IMR-90 (cell line): Measurements from ENCODE around the gene EIF2B2. TPM values are rescaled to one million over a fixed set of nuclear protein-coding genes. Genes with fewer than 3 reads are reported as not detected.

Source experiments
- ATAC-seq: fragments of 200-7000 bp; cut with Tn5 transposase; 2 replicates; pipeline ENCODE4 v1.9.1; 2020; ENCODE audit warnings: low read depth, mild to moderate bottlenecking, moderate library complexity
- BruUV-seq: library from RNA; stranded (reverse); fragments of 400-500 nt; replicated peaks from 2 replicates; lab custom pipeline; 2021; lab: Mats Ljungman, UMichigan
- CTCF ChIA-PET: fragments of 300-600 bp; formaldehyde crosslinking; extraction: SDS; loops from one replicate; lab custom pipeline; 2021; ENCODE audit warnings: antibody characterized with exemption; lab: Yijun Ruan, JAX
- POLR2A ChIA-PET: fragments of 300-600 bp; sonication (Branson Sonifier 250); formaldehyde crosslinking; loops from one replicate; lab custom pipeline; 2022; ENCODE audit warnings: antibody characterized with exemption; ENCODE audit not compliant: unreplicated experiment; lab: Charles Lee
- DNase-seq: peaks from one replicate; pipeline ENCODE4 v3.0.0; 2013
- H2AFZ ChIP-seq: replicated peaks from 2 replicates; pipeline ENCODE3; 2013; ENCODE audit warnings: low read length, mild to moderate bottlenecking; ENCODE audit not compliant: poor library complexity
- H2AK5ac ChIP-seq: 2 replicates; pipeline ENCODE4 v1.6.1; 2013; ENCODE audit warnings: low read depth, low read length, inconsistent platforms
- H2AK9ac ChIP-seq: replicated peaks from 2 replicates; pipeline ENCODE3; 2013; ENCODE audit warnings: mild to moderate bottlenecking, low read depth, low read length, moderate library complexity; ENCODE audit not compliant: poor library complexity
- H2BK120ac ChIP-seq: 2 replicates; pipeline ENCODE4 v1.6.1; 2013; ENCODE audit warnings: low read depth, low read length, inconsistent platforms
- H2BK15ac ChIP-seq: 3 replicates; pipeline ENCODE4 v1.6.1; 2013; ENCODE audit warnings: low read depth, low read length, inconsistent platforms
- H2BK20ac ChIP-seq: 2 replicates; pipeline ENCODE4 v1.6.1; 2013; ENCODE audit warnings: low read depth, mild to moderate bottlenecking, inconsistent platforms, low read length, moderate library complexity
- H2BK5ac ChIP-seq: 2 replicates; pipeline ENCODE4 v1.6.1; 2013; ENCODE audit warnings: mild to moderate bottlenecking, low read depth, low read length, inconsistent platforms; ENCODE audit not compliant: poor library complexity, severe bottlenecking
- H3K14ac ChIP-seq: replicated peaks from 2 replicates; pipeline ENCODE4 v1.6.1; 2013; ENCODE audit warnings: low read depth, low read length, inconsistent platforms
- H3K18ac ChIP-seq: 2 replicates; pipeline ENCODE4 v1.6.1; 2013; ENCODE audit warnings: low read depth, low read length, control low read depth
- H3K23ac ChIP-seq: 2 replicates; pipeline ENCODE4 v1.6.1; 2013; ENCODE audit warnings: low read depth, low read length, inconsistent platforms
- H3K27ac ChIP-seq: 2 replicates; pipeline ENCODE4 v1.5.1; 2013; ENCODE audit warnings: mild to moderate bottlenecking, control low read depth, low read length; ENCODE audit not compliant: insufficient read depth
- H3K27me3 ChIP-seq: 2 replicates; pipeline ENCODE4 v1.6.1; 2013; ENCODE audit warnings: low read length; ENCODE audit not compliant: control insufficient read depth, insufficient read depth
- H3K36me3 ChIP-seq: 2 replicates; pipeline ENCODE4 v1.6.1; 2013; ENCODE audit warnings: low read length, mixed read lengths; ENCODE audit not compliant: control insufficient read depth, insufficient read depth
- H3K4ac ChIP-seq: 2 replicates; pipeline ENCODE4 v1.6.1; 2013; ENCODE audit warnings: low read depth, low read length, inconsistent platforms
- H3K4me1 ChIP-seq: 2 replicates; pipeline ENCODE4 v1.6.1; 2013; ENCODE audit warnings: low read length, mixed read lengths; ENCODE audit not compliant: control insufficient read depth, insufficient read depth
- H3K4me2 ChIP-seq: 2 replicates; pipeline ENCODE4 v1.6.1; 2013; ENCODE audit warnings: low read depth, mild to moderate bottlenecking, control low read depth, low read length, moderate library complexity
- H3K4me3 ChIP-seq: 2 replicates; pipeline ENCODE4 v1.5.1; 2013; ENCODE audit warnings: low read depth, mild to moderate bottlenecking, control low read depth, low read length, moderate library complexity; ENCODE audit not compliant: insufficient read depth
- H3K56ac ChIP-seq: 2 replicates; pipeline ENCODE4 v1.6.1; 2013; ENCODE audit warnings: low read length, inconsistent platforms; ENCODE audit not compliant: insufficient read depth; ENCODE audit errors: extremely low read depth
- H3K79me1 ChIP-seq, 2 experiments: 2 replicates each; pipeline ENCODE4 v1.6.1; 2013; ENCODE audit warnings: low read length in 2 of 2, inconsistent platforms in 1 of 2, low read depth in 1 of 2
- H3K9ac ChIP-seq: 2 replicates; pipeline ENCODE4 v1.6.1; 2013; ENCODE audit warnings: low read depth, low read length, control low read depth
- H3K9me1 ChIP-seq: 2 replicates; pipeline ENCODE4 v1.6.1; 2013; ENCODE audit warnings: low read length, inconsistent platforms; ENCODE audit not compliant: insufficient read depth
- H3K9me3 ChIP-seq: 2 replicates; pipeline ENCODE4 v1.6.1; 2013; ENCODE audit warnings: low read length; ENCODE audit not compliant: control insufficient read depth, insufficient read depth
- H4K20me1 ChIP-seq: 2 replicates; pipeline ENCODE4 v1.6.1; 2013; ENCODE audit warnings: low read length, inconsistent platforms; ENCODE audit not compliant: insufficient read depth
- H4K5ac ChIP-seq: 2 replicates; pipeline ENCODE4 v1.6.1; 2013; ENCODE audit warnings: mild to moderate bottlenecking, low read depth, low read length, control low read depth
- H4K8ac ChIP-seq, 2 experiments: 2 replicates each; pipeline ENCODE4 v1.6.1; 2013; ENCODE audit warnings: low read depth in 2 of 2, low read length in 2 of 2, control low read depth in 1 of 2, inconsistent platforms in 1 of 2
- H4K91ac ChIP-seq: 2 replicates; pipeline ENCODE4 v1.6.1; 2013; ENCODE audit warnings: low read depth, low read length, inconsistent platforms; ENCODE audit not compliant: insufficient read depth
- BHLHE40 ChIP-seq: fragments of 150-350 bp; IDR thresholded peaks from 2 replicates; pipeline ENCODE4 v1.6.1; 2016; ENCODE audit warnings: mild to moderate bottlenecking, low read depth, low read length
- CEBPB ChIP-seq: IDR thresholded peaks from 2 replicates; pipeline ENCODE4 v1.6.1; 2012; ENCODE audit warnings: low read depth, low read length, improper control_type of control experiment
- CHD1 ChIP-seq: IDR thresholded peaks from 2 replicates; pipeline ENCODE4 v1.6.1; 2012; ENCODE audit warnings: low read depth, low read length, improper control_type of control experiment
- CTCF ChIP-seq: conservative IDR thresholded peaks from 2 replicates; pipeline ENCODE4 v1.5.1; 2012; ENCODE audit warnings: mild to moderate bottlenecking, low read depth, low read length, improper control_type of control experiment
- FOS ChIP-seq: fragments of 150-350 bp; IDR thresholded peaks from 2 replicates; pipeline ENCODE4 v1.6.1; 2016; ENCODE audit warnings: low read depth, low read length
- MAZ ChIP-seq: IDR thresholded peaks from 2 replicates; pipeline ENCODE4 v1.6.1; 2012; ENCODE audit warnings: low read depth, mild to moderate bottlenecking, low read length, improper control_type of control experiment, moderate library complexity, borderline replicate concordance
- MXI1 ChIP-seq: IDR thresholded peaks from 2 replicates; pipeline ENCODE4 v1.6.1; 2012; ENCODE audit warnings: low read depth, mild to moderate bottlenecking, low read length, moderate library complexity, borderline replicate concordance
- POLR2A ChIP-seq: IDR thresholded peaks from 2 replicates; pipeline ENCODE4 v1.6.1; 2012; ENCODE audit warnings: mild to moderate bottlenecking, low read depth, low read length
- RAD21 ChIP-seq: IDR thresholded peaks from 2 replicates; pipeline ENCODE4 v1.6.1; 2012; ENCODE audit warnings: low read length, improper control_type of control experiment
- RCOR1 ChIP-seq: IDR thresholded peaks from 2 replicates; pipeline ENCODE4 v1.6.1; 2012; ENCODE audit warnings: mild to moderate bottlenecking, low read length, improper control_type of control experiment; ENCODE audit not compliant: insufficient replicate concordance
- RFX5 ChIP-seq: IDR thresholded peaks from 2 replicates; pipeline ENCODE4 v1.8.0; 2012; ENCODE audit warnings: low read depth, mild to moderate bottlenecking, low read length, moderate library complexity
- SMC3 ChIP-seq: fragments of 150-350 bp; IDR thresholded peaks from 2 replicates; pipeline ENCODE4 v1.6.1; 2016; ENCODE audit warnings: low read depth, mild to moderate bottlenecking, antibody characterized with exemption, low read length, moderate library complexity
- USF2 ChIP-seq: fragments of 150-350 bp; IDR thresholded peaks from 2 replicates; pipeline ENCODE4 v1.6.1; 2017; ENCODE audit warnings: mild to moderate bottlenecking, antibody characterized with exemption, low read length, low read depth
- WGBS, 2 experiments: methylation state at CpG; one replicate each; pipeline versions ENCODE4 v1.1.5 to v1.1.7; 2013; ENCODE audit warnings: missing lambda C conversion rate in 2 of 2; ENCODE audit not compliant: insufficient read length in 1 of 2; ENCODE audit errors: extremely low coverage in 2 of 2; 5-methylcytosine and 5-hydroxymethylcytosine counted together
- dilution Hi-C: fragments of 300-500 bp; cut with HindIII; formaldehyde crosslinking; loops from one replicate; pipeline ENCODE4 v1.14.3; 2018; ENCODE audit warnings: low sequenced_read_pairs; ENCODE audit not compliant: unreplicated experiment
- in situ Hi-C: fragments of 300-500 bp; cut with MboI; formaldehyde crosslinking; loops from 3 replicates; pipeline ENCODE4 v1.14.3; 2019; ENCODE audit warnings: low sequenced_read_pairs, inconsistent platforms, mixed read lengths
- intact Hi-C: fragments of 100-400 bp; cut with micrococcal nuclease; formaldehyde crosslinking; loops from 2 replicates; pipeline ENCODE4 v1.10.0; 2022
- polyA plus RNA-seq, 3 experiments: library from polyadenylated mRNA; depleted of rRNA; stranded (reverse); fragments of >200 nt; gene quantifications; 2 replicates each; pipeline ENCODE4 v1.2.3, GENCODE V29; 2012; ENCODE audit warnings: low replicate concordance in 1 of 3
- total RNA-seq: library from RNA; depleted of rRNA; stranded (reverse); fragments of >200 nt; gene quantifications from 2 replicates; pipeline ENCODE4 v1.2.3, GENCODE V29; 2012
- TF ChIP-seq, protein P1 (sequence below): fragments of 150-350 bp; IDR thresholded peaks from 2 replicates; pipeline ENCODE4 v1.6.1; 2016; ENCODE audit warnings: low read depth, mild to moderate bottlenecking, low read length, moderate library complexity, borderline replicate concordance

The EIF2B2 gene
- total and polyA plus RNA-seq, 2 of the 4 experiments (the other 2 are of a cell fraction), result 63.6 to 70.1 TPM

DNA sequence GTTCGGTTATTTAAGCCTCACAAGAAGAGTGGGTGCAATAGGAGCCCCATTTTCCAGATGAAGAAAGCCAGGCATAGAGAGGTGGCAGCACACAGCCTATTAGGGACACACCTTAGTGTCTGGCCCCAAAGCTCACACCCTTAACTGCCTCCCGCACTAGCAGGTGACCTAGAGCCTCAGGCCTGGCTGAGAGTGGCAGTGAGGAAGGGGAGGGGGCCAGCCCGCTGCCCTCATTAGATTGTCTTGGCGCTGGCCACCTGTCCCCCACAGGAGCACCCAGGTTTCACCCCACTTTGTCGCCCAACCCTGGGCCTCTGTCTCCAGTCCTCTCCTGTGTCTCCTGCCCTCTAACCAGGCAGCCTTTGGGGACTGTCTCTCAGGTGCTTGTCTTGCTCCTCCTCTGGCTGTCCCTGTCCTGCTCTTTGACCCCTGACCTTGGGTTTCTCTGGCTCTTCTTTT lies 28.8 kb upstream of the EIF2B2 start:
- intact Hi-C loops (no loop called here), in situ Hi-C loops (no loop called here), dilution Hi-C loops (no loop called here)
- Histone ChIP-seq H3K9me3 (no peaks in the 10 kb centered on the region), H3K4me3 (no peak overlapping the region), H3K4me2 (no peak overlapping the region), H2BK15ac (no peak overlapping the region), H3K36me3 (no peaks in the 10 kb centered on the region), H4K20me1 (no peaks in the 10 kb centered on the region), H4K91ac (no peak overlapping the region), H3K9ac (no peak overlapping the region), H3K4me1 (no peaks in the 10 kb centered on the region), H3K79me1 (no peaks in the 10 kb centered on the region), H2BK20ac (no peak overlapping the region), H2AK9ac (no peak overlapping the region), H3K4ac (no peak overlapping the region), H2AK5ac (no peak overlapping the region), H3K27me3 (peaks cover 13% of the 10 kb centered on the region), H3K27ac (no peak overlapping the region), H3K14ac (no peak overlapping the region), H3K23ac (no peak overlapping the region), H2BK120ac (peak overlapping the region; percentile 48; the same call in 1 of the 2 replicates), H2BK5ac (no peak overlapping the region), H3K9me1 (0 out of 2 replicates have a peak, but pooled peaks cover 3% of the 10 kb centered on the region), H2AFZ (no peak overlapping the region), H4K5ac (no peak overlapping the region), H3K56ac (no peak overlapping the region), H3K18ac (no peak overlapping the region), H4K8ac (no peak overlapping the region)
- BruUV-seq, result no TSS peak
- no peak for TF ChIP-seq RAD21
- TF ChIP-seq CTCF, result no peak
- TF ChIP-seq RFX5, result no peak
- TF ChIP-seq CHD1, result no peak
- TF ChIP-seq POLR2A, result no peak
- no peak for TF ChIP-seq BHLHE40
- no peak for TF ChIP-seq FOS
- no peak for TF ChIP-seq USF2
- TF ChIP-seq SMC3, result no peak
- TF ChIP-seq MXI1, result no peak
- TF ChIP-seq CEBPB, result no peak
- TF ChIP-seq, protein P1, sequence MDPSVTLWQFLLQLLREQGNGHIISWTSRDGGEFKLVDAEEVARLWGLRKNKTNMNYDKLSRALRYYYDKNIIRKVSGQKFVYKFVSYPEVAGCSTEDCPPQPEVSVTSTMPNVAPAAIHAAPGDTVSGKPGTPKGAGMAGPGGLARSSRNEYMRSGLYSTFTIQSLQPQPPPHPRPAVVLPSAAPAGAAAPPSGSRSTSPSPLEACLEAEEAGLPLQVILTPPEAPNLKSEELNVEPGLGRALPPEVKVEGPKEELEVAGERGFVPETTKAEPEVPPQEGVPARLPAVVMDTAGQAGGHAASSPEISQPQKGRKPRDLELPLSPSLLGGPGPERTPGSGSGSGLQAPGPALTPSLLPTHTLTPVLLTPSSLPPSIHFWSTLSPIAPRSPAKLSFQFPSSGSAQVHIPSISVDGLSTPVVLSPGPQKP, result no peak
- no peak for TF ChIP-seq MAZ
- no peak for TF ChIP-seq RCOR1
- ChIA-PET CTCF (no interaction called here), POLR2A (no interaction called here)
- no peak for ATAC-seq
- 90% methylated on average over 2 of the region's 5 CpGs; no CpG with 5 or more reads in 1 of the 2 experiments for WGBS, 2 experiments
- no peak for DNase-seq
